HepG2 (cell line): ENCODE data around the gene CCT8. TPM values are rescaled to one million over a fixed set of nuclear protein-coding genes. Genes with fewer than 3 reads are reported as not detected.

ENCODE experiments used
- ATAC-seq: fragments of 200-7000 bp; cut with Tn5 transposase; 3 replicates; pipeline ENCODE4 v1.9.1; 2020; ENCODE audit warnings: mild to moderate bottlenecking, moderate library complexity
- BruUV-seq: library from RNA; stranded (reverse); fragments of 400-500 nt; replicated peaks from 2 replicates; lab custom pipeline; 2021; lab: Mats Ljungman, UMichigan
- CTCF ChIA-PET: fragments of 300-600 bp; formaldehyde crosslinking; extraction: SDS; loops from one replicate; lab custom pipeline; 2021; ENCODE audit warnings: low total read pairs, inconsistent platforms, low intra/inter-chr PET ratio; lab: Yijun Ruan, JAX
- POLR2A ChIA-PET: fragments of 350-600 bp; sonication (Branson Sonifier 250); formaldehyde crosslinking; loops from one replicate; lab custom pipeline; 2020; ENCODE audit warnings: antibody characterized with exemption, inconsistent platforms; lab: Yijun Ruan, JAX
- DNase-seq: peaks from one replicate; pipeline ENCODE4 v3.0.0-alpha.2; 2015; ENCODE audit warnings: low spot score
- FAIRE-seq: peaks from 3 replicates; lab custom pipeline; 2011; peaks lifted over from hg19 to GRCh38; lab: Jason Lieb, UNC
- H2AFZ ChIP-seq: one replicate; pipeline ENCODE4 v1.6.1; 2011; ENCODE audit warnings: low read length, inconsistent platforms
- H3K27ac ChIP-seq: fragments of 300-600 bp; 3 replicates; pipeline ENCODE4 v1.8.0; 2011; ENCODE audit warnings: mixed run types, mild to moderate bottlenecking, mixed read lengths, low read length, inconsistent platforms; ENCODE audit not compliant: insufficient read depth; ENCODE audit errors: extremely low read length
- H3K27me3 ChIP-seq, 2 experiments: fragments of 200-600 bp in 1 of 2; 2 replicates in 1 of 2; 3 replicates in 1 of 2; pipeline versions ENCODE4 v1.6.0 to v1.8.0; 2011; ENCODE audit warnings: low read length in 2 of 2, mild to moderate bottlenecking in 2 of 2, moderate library complexity in 2 of 2, inconsistent platforms in 1 of 2; ENCODE audit not compliant: insufficient read depth in 2 of 2, control insufficient read depth in 1 of 2
- H3K36me3 ChIP-seq, 2 experiments: fragments of 200-600 bp in 1 of 2; replicated peaks in 1 of 2; 2 replicates in 1 of 2; 3 replicates in 1 of 2; pipeline versions ENCODE4 v1.5.1 to v1.8.0; 2011; ENCODE audit warnings: low read length in 2 of 2, inconsistent platforms in 1 of 2; ENCODE audit not compliant: insufficient read depth in 2 of 2, control insufficient read depth in 1 of 2
- H3K4me1 ChIP-seq: 2 replicates; pipeline ENCODE4 v1.5.1; 2012; ENCODE audit warnings: low read length, inconsistent platforms; ENCODE audit not compliant: insufficient read depth
- H3K4me2 ChIP-seq: 2 replicates; pipeline ENCODE4 v1.6.0; 2011; ENCODE audit warnings: low read depth, low read length, inconsistent platforms
- H3K4me3 ChIP-seq, 3 experiments: fragments of 200-600 bp in 1 of 3; sonication (generic), shearing (Covaris generic) in 1 of 3; replicated peaks in 1 of 3; 2 replicates each; pipeline ENCODE4 v1.5.1; 2011 to 2016; ENCODE audit warnings: low read length in 3 of 3, inconsistent platforms in 2 of 3, low read depth in 2 of 3, mild to moderate bottlenecking in 2 of 3, control low read depth in 1 of 3, mixed read lengths in 1 of 3; ENCODE audit not compliant: insufficient read depth in 1 of 3
- H3K79me2 ChIP-seq: one replicate; pipeline ENCODE4 v1.6.1; 2011; ENCODE audit warnings: low read length, inconsistent platforms; ENCODE audit not compliant: insufficient read depth
- H3K9ac ChIP-seq: 2 replicates; pipeline ENCODE4 v1.6.0; 2011; ENCODE audit warnings: mild to moderate bottlenecking, low read depth, low read length, inconsistent platforms; ENCODE audit not compliant: insufficient read depth
- H3K9me3 ChIP-seq: 2 replicates; pipeline ENCODE4 v1.5.1; 2012; ENCODE audit warnings: mild to moderate bottlenecking, low read length
- H4K20me1 ChIP-seq: 2 replicates; pipeline ENCODE4 v1.6.0; 2011; ENCODE audit warnings: inconsistent platforms, mild to moderate bottlenecking, low read length, moderate library complexity; ENCODE audit not compliant: insufficient read depth
- BRD4 ChIP-seq: sonication (generic); formaldehyde crosslinking; IDR thresholded peaks from 2 replicates; pipeline ENCODE4 v1.4.0; 2020; ENCODE audit warnings: missing genetic modification reagents
- HMG20A ChIP-seq: IDR thresholded peaks from 2 replicates; pipeline ENCODE4 v1.6.1; 2016; ENCODE audit warnings: borderline replicate concordance
- NFATC3 ChIP-seq: sonication (generic); formaldehyde crosslinking; IDR thresholded peaks from 2 replicates; pipeline ENCODE4 v1.5.1; 2020; ENCODE audit warnings: mild to moderate bottlenecking, missing genetic modification reagents
- PHF8 ChIP-seq: sonication (generic); formaldehyde crosslinking; IDR thresholded peaks from 2 replicates; pipeline ENCODE4 v1.5.0; 2020; ENCODE audit warnings: missing genetic modification reagents
- TAF1 ChIP-seq: sonication (generic); formaldehyde crosslinking; IDR thresholded peaks from 2 replicates; pipeline ENCODE4 v1.4.0; 2020; ENCODE audit warnings: missing genetic modification reagents
- ZEB1 ChIP-seq: IDR thresholded peaks from 2 replicates; pipeline ENCODE4 v1.6.1; 2012; ENCODE audit warnings: mild to moderate bottlenecking, low read depth, inconsistent platforms; ENCODE audit not compliant: insufficient replicate concordance
- WGBS: methylation state at CpG from one replicate; pipeline ENCODE4 v1.1.6; 2017; ENCODE audit warnings: low lambda C conversion rate; 5-methylcytosine and 5-hydroxymethylcytosine counted together
- in situ Hi-C: cut with HindIII; loops from 2 replicates; pipeline ENCODE4 v1.10.0; 2017; ENCODE audit warnings: low pct_unique_long_range_greater_than_20kb; ENCODE audit not compliant: extremely low pct_ligation_motif_present
- intact Hi-C: fragments of 100-400 bp; cut with micrococcal nuclease; formaldehyde crosslinking; loops from one replicate; pipeline ENCODE4 v1.10.0; 2022; ENCODE audit not compliant: unreplicated experiment
- polyA plus RNA-seq, 8 experiments: library from polyadenylated mRNA; depleted of rRNA in 3 of 8; stranded (reverse) in 7 of 8; unstranded in 1 of 8; fragments of >200 nt; fragmentation: Illumina TruSeq in 4 of 8; extraction: Trizol in 4 of 8; gene quantifications; 2 replicates each; pipeline versions ENCODE4 v1.2.1 to v1.2.3, GENCODE V29; 2011 to 2016; ENCODE audit warnings: low read depth in 4 of 8, missing spikeins in 1 of 8, mixed read lengths in 1 of 8; ENCODE audit not compliant: insufficient read depth in 1 of 8
- total RNA-seq, 5 experiments: library from RNA; depleted of rRNA; stranded (reverse); fragments of >200 nt; fragmentation: Illumina TruSeq; extraction: Trizol; gene quantifications; 2 replicates each; pipeline ENCODE4 v1.2.3, GENCODE V29; 2016; ENCODE audit warnings: low read depth in 1 of 5
- TF ChIP-seq, protein P1 (sequence below): sonication (generic); formaldehyde crosslinking; IDR thresholded peaks from 2 replicates; pipeline ENCODE4 v1.5.1; 2020; ENCODE audit warnings: missing genetic modification reagents, mild to moderate bottlenecking, borderline replicate concordance
- TF ChIP-seq, protein P2 (sequence below): IDR thresholded peaks from 2 replicates; pipeline ENCODE4 v1.6.1; 2016; ENCODE audit warnings: missing genetic modification reagents, missing compliant biosample characterization
- TF ChIP-seq, protein P3 (sequence below): sonication (generic); formaldehyde crosslinking; conservative IDR thresholded peaks from 2 replicates; pipeline ENCODE4 v1.5.0; 2020; ENCODE audit warnings: missing genetic modification reagents

Gene CCT8
- total and polyA plus RNA-seq, 2 of the 13 experiments (the other 11 are each of a cell fraction or from before 2014, with no cell fraction given), result 127 to 325 TPM

- TF ChIP-seq, protein P1, sequence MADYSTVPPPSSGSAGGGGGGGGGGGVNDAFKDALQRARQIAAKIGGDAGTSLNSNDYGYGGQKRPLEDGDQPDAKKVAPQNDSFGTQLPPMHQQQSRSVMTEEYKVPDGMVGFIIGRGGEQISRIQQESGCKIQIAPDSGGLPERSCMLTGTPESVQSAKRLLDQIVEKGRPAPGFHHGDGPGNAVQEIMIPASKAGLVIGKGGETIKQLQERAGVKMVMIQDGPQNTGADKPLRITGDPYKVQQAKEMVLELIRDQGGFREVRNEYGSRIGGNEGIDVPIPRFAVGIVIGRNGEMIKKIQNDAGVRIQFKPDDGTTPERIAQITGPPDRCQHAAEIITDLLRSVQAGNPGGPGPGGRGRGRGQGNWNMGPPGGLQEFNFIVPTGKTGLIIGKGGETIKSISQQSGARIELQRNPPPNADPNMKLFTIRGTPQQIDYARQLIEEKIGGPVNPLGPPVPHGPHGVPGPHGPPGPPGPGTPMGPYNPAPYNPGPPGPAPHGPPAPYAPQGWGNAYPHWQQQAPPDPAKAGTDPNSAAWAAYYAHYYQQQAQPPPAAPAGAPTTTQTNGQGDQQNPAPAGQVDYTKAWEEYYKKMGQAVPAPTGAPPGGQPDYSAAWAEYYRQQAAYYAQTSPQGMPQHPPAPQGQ, result no peak
- no peak for TF ChIP-seq ZEB1
- TF ChIP-seq TAF1 (CRISPR knock-in tag), result no peak
- TF ChIP-seq HMG20A (CRISPR knock-in tag), result no peak
- TF ChIP-seq BRD4 (CRISPR knock-in tag), result no peak
- TF ChIP-seq, all 625 proteins: peak for 7
These were observed 601 bp downstream of the CCT8 start (continued) for GRCh38 chr21:29072873-29073221.

DNA sequence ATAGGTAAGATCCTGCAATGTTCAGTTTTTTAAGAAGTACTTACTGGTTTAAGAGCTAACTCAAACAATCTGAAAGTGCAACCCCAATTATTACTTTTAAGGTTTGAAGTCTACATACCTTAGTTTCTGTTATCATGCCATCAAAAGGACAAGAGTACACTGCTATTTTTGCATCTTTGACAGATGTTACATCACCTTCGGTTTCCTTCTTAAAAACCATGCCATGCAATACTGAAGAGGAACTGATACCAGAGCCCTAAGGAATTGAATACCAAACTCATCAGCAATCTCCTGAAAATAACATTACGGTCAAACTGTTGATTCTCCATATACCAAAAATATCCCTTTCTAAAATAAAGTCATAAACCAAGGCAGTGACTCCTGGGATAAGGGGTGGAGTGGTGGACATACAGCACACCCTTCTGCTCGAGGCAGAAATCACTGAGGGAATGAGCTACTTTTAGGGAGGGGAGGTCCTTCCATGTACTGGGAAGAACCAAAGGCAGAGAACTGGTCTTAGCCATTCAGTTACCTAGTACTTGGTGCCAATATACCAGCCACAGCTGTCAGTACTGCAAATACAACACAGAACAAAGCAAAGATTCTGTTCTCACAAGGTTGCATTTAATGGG is 8.5 kb downstream of the CCT8 start:
- CTCF ChIA-PET, result no interaction called here
- Histone ChIP-seq H3K36me3 (peaks cover 20 to 85% of the 10 kb centered on the region in 2 experiments), H4K20me1 (peaks cover 6% of the 10 kb centered on the region; the same call in 1 of the 2 replicates), H3K9me3 (no peaks in the 10 kb centered on the region), H3K9ac (no peak overlapping the region), H3K4me2 (no peak overlapping the region), H3K4me1 (no peaks in the 10 kb centered on the region), H3K4me3 (no peak overlapping the region), H3K79me2 (peaks cover 14% of the 10 kb centered on the region), H3K27ac (no peak overlapping the region), H2AFZ (no peak overlapping the region)
- in situ Hi-C loops, result loop anchor here (5.0 kb wide), 1 partner anchor 33 kb away; no protein-coding TSS in a partner anchor
- no TSS peak for BruUV-seq
- POLR2A ChIA-PET, result interaction anchor here (0.7 kb wide), 1 partner anchor 14 kb away, joined by 5 read pairs; no protein-coding TSS in a partner anchor
- ATAC-seq (no peak), DNase-seq (no peak), FAIRE-seq (no peak)
- intact Hi-C loops, result no loop called here
- 92% methylated on average over 3 of the region's 3 CpGs for WGBS
- no peak for TF ChIP-seq PHF8
- TF ChIP-seq, protein P2, sequence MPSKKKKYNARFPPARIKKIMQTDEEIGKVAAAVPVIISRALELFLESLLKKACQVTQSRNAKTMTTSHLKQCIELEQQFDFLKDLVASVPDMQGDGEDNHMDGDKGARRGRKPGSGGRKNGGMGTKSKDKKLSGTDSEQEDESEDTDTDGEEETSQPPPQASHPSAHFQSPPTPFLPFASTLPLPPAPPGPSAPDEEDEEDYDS (CRISPR knock-in tag), result no peak
- TF ChIP-seq, protein P3, sequence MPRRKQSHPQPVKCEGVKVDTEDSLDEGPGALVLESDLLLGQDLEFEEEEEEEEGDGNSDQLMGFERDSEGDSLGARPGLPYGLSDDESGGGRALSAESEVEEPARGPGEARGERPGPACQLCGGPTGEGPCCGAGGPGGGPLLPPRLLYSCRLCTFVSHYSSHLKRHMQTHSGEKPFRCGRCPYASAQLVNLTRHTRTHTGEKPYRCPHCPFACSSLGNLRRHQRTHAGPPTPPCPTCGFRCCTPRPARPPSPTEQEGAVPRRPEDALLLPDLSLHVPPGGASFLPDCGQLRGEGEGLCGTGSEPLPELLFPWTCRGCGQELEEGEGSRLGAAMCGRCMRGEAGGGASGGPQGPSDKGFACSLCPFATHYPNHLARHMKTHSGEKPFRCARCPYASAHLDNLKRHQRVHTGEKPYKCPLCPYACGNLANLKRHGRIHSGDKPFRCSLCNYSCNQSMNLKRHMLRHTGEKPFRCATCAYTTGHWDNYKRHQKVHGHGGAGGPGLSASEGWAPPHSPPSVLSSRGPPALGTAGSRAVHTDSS (CRISPR knock-in tag), result no peak
- TF ChIP-seq NFATC3 (CRISPR knock-in tag), result no peak
- TF ChIP-seq, all 625 proteins: peak for 0
- no peaks in the 10 kb centered on the region for H3K27me3 ChIP-seq
